Endodermal cell (in vitro differentiated cells): ENCODE measurements around the gene PPP2R2C. TPM values are rescaled to one million over a fixed set of nuclear protein-coding genes. Genes with fewer than 3 reads are reported as not detected.

Experiments used
- DNase-seq: peaks from one replicate; pipeline ENCODE4 v3.0.0-alpha.2; 2017
- H3K27ac ChIP-seq: 2 replicates; pipeline ENCODE4 v1.5.1; 2013; ENCODE audit warnings: mild to moderate bottlenecking, low read depth, low read length, moderate library complexity
- H3K27me3 ChIP-seq: 2 replicates; pipeline ENCODE4 v1.6.1; 2013; ENCODE audit warnings: mild to moderate bottlenecking, low read length, moderate library complexity; ENCODE audit not compliant: insufficient read depth, control insufficient read depth, poor library complexity, severe bottlenecking
- H3K36me3 ChIP-seq: 2 replicates; pipeline ENCODE4 v1.7.0; 2013; ENCODE audit warnings: mild to moderate bottlenecking, low read length, moderate library complexity; ENCODE audit not compliant: control insufficient read depth, insufficient read depth
- H3K4me1 ChIP-seq: one replicate; pipeline ENCODE4 v1.7.0; 2013; ENCODE audit warnings: low read length; ENCODE audit not compliant: control insufficient read depth, insufficient read depth
- H3K4me3 ChIP-seq: 2 replicates; pipeline ENCODE4 v1.5.1; 2013; ENCODE audit warnings: mild to moderate bottlenecking, low read length, moderate library complexity
- H3K9ac ChIP-seq: 2 replicates; pipeline ENCODE4 v1.6.1; 2013; ENCODE audit warnings: mild to moderate bottlenecking, low read length, moderate library complexity; ENCODE audit not compliant: poor library complexity, severe bottlenecking; ENCODE audit errors: extremely low read depth
- H3K9me3 ChIP-seq: 2 replicates; pipeline ENCODE4 v1.6.1; 2013; ENCODE audit warnings: mild to moderate bottlenecking, low read length, moderate library complexity; ENCODE audit not compliant: control insufficient read depth
- H3K27ac Mint-ChIP-seq: 2 replicates; pipeline ENCODE4 v1.8.0; 2020; ENCODE audit warnings: mixed read lengths
- H3K27me3 Mint-ChIP-seq: 2 replicates; pipeline ENCODE4 v1.8.0; 2021; ENCODE audit warnings: mild to moderate bottlenecking, mixed read lengths; ENCODE audit not compliant: insufficient read depth
- H3K36me3 Mint-ChIP-seq: 2 replicates; pipeline ENCODE4 v1.8.0; 2020; ENCODE audit warnings: low read depth, mixed read lengths
- H3K4me1 Mint-ChIP-seq: 2 replicates; pipeline ENCODE4 v1.8.0; 2020; ENCODE audit warnings: mixed read lengths
- H3K4me3 Mint-ChIP-seq: 2 replicates; pipeline ENCODE4 v1.8.0; 2020; ENCODE audit warnings: mild to moderate bottlenecking, moderate library complexity, mixed read lengths
- H3K9me3 Mint-ChIP-seq: 2 replicates; pipeline ENCODE4 v1.8.0; 2020; ENCODE audit warnings: mild to moderate bottlenecking, mixed read lengths
- WGBS, 2 experiments: methylation state at CpG; one replicate each; pipeline versions ENCODE4 v1.1.5 to v1.1.7; 2013; ENCODE audit warnings: missing lambda C conversion rate in 2 of 2, mixed read lengths in 1 of 2; ENCODE audit not compliant: insufficient coverage in 1 of 2, insufficient read length in 1 of 2; 5-methylcytosine and 5-hydroxymethylcytosine counted together
- total RNA-seq, 2 donors: library from RNA; stranded (reverse); fragmentation: NEBNext Ultra II Directional in 1 of 2; extraction: Animal tissue kit (Norgen Biotek cat#: 25700) in 1 of 2; gene quantifications; 2 replicates in 1 of 2; 3 replicates in 1 of 2; pipeline ENCODE4 v1.2.1, GENCODE V29; 2021
- TF ChIP-seq, protein P1 (sequence below): fragments of 200-600 bp; sonication (generic); conservative IDR thresholded peaks from 2 replicates; pipeline ENCODE4 v1.5.0; 2021; ENCODE audit warnings: antibody characterized with exemption, mild to moderate bottlenecking

Gene PPP2R2C
- total RNA-seq, 2 donors from 2014 or later: 4.4 to 19.2 TPM

DNA sequence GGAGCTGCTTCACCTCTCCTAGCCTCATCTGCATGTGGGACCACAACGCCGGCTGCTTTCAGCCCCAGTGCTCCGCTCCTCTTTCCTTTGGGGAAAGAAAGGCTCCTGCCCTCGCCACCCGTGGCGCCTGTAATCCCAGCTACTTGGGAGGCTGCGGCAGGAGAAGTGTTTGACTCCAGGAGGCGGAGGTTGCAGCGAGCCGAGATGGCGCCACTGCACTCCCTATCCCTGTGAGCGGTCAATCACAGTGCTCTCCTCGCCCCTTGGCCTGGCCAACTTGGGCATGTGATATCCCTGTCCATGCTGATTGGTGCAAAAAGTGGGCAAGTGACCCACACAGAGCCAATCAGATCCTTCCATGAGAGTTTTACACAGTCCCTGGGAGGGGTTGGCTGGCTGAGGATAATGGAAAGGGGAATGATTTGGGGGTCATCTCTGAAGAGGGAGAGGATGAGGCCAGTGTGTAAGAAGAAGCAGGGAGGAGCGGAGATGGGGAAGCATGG, 146.6 kb downstream of the PPP2R2C start:
- WGBS, 2 experiments: 89 to 90% methylated on average over 12 to 14 of the region's 14 CpGs
- Histone ChIP-seq H3K4me1 (no peaks in the 10 kb centered on the region), H3K27me3 (no peaks in the 10 kb centered on the region), H3K9ac (no peak overlapping the region), H3K27ac (no peak overlapping the region), H3K4me3 (no peak overlapping the region), H3K9me3 (no peaks in the 10 kb centered on the region), H3K36me3 (no peaks in the 10 kb centered on the region)
- Mint-ChIP-seq H3K9me3 (peaks cover 2% of the 10 kb centered on the region), H3K36me3 (peaks cover 12% of the 10 kb centered on the region), H3K4me3 (no peak overlapping the region), H3K27me3 (no peaks in the 10 kb centered on the region), H3K27ac (no peak overlapping the region), H3K4me1 (peaks cover 2% of the 10 kb centered on the region)
- no peak for DNase-seq
- TF ChIP-seq, protein P1, sequence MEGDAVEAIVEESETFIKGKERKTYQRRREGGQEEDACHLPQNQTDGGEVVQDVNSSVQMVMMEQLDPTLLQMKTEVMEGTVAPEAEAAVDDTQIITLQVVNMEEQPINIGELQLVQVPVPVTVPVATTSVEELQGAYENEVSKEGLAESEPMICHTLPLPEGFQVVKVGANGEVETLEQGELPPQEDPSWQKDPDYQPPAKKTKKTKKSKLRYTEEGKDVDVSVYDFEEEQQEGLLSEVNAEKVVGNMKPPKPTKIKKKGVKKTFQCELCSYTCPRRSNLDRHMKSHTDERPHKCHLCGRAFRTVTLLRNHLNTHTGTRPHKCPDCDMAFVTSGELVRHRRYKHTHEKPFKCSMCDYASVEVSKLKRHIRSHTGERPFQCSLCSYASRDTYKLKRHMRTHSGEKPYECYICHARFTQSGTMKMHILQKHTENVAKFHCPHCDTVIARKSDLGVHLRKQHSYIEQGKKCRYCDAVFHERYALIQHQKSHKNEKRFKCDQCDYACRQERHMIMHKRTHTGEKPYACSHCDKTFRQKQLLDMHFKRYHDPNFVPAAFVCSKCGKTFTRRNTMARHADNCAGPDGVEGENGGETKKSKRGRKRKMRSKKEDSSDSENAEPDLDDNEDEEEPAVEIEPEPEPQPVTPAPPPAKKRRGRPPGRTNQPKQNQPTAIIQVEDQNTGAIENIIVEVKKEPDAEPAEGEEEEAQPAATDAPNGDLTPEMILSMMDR: no peak

DNA sequence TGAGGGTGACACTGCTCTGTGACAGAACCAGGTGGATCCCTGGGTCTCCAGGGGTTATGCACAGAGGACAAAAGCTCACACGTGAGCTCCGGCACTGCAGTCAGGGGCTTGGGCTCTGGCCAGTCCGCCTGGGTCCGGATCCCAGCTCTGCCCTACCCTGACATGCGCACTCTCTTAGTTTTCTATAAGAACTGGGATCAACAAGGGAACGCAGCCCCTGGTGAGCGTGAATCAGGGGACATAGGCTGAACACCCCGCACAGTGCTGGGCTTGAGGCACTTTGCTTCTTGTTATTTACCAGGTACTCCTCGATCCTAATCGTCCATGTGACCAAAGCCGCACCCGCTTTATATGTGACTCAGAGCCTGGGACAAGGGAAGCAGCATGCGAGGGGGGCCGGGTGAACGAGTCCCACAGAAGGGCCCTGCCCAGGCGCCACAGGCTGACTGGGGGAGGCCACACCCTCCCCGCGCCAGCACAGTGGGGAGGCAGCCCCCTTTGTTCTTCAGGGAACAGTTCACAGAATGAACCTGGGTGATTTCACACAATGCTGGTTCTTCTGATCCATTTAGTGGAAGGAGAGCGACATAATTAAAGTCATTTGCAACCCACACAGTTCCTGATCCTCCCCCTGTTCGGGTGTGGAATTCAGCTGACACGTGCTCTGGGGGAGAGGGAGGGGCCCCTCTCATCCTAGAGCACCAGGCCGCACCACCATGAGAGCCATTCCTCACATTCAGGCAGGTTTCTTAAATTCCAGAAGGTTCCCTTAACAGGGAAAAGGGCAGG, 147.2 kb downstream of the PPP2R2C start:
- 80 to 86% methylated on average over 18 to 22 of the region's 22 CpGs for WGBS, 2 experiments
- Histone ChIP-seq H3K9ac (no peak overlapping the region), H3K27me3 (no peaks in the 10 kb centered on the region), H3K9me3 (no peaks in the 10 kb centered on the region), H3K4me3 (no peak overlapping the region), H3K4me1 (no peaks in the 10 kb centered on the region), H3K27ac (no peak overlapping the region), H3K36me3 (no peaks in the 10 kb centered on the region)
- Mint-ChIP-seq H3K36me3 (peaks cover 18% of the 10 kb centered on the region), H3K9me3 (peaks cover 4% of the 10 kb centered on the region), H3K4me1 (peaks cover 2% of the 10 kb centered on the region), H3K4me3 (no peak overlapping the region), H3K27ac (peak overlapping the region; percentile 65), H3K27me3 (no peaks in the 10 kb centered on the region)
- peak; percentile 50 for DNase-seq
- TF ChIP-seq, protein P1: no peak

DNA sequence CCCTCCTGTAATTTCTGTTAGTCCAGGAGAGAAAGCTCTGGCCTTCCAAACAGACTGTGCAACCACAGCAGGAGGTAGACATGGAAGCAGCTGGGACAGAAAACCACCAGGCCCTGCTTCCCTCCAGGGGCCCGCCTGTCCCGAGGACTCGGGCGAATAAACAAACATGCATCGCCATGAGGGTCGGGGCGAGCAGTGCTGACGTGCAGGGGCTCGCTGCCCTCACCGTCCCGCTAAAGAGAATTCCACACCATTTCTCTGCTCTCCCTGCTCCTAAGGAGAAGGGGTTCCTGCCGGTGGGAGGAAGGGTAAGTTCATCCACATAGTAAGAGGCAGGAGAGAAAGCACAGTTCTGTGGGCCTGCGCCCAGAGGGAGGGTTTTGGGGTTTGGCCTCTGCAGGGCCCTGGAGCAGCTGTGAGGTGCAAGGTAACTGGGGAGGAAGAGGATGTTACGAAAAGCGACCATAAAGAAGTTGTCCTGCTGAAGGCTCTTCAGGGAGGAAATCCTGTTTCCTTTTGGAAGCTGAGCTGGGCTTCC, 147.9 kb downstream of the PPP2R2C start:
- Histone ChIP-seq H3K4me3 (no peak overlapping the region), H3K27me3 (no peaks in the 10 kb centered on the region), H3K36me3 (no peaks in the 10 kb centered on the region), H3K4me1 (no peaks in the 10 kb centered on the region), H3K27ac (no peak overlapping the region), H3K9ac (no peak overlapping the region), H3K9me3 (no peaks in the 10 kb centered on the region)
- 88 to 97% methylated on average over 4 to 15 of the region's 15 CpGs for WGBS, 2 experiments
- H3K27ac Mint-ChIP-seq: peak overlapping the region; percentile 39
- peaks cover 7% of the 10 kb centered on the region for H3K9me3 Mint-ChIP-seq
- H3K4me3 Mint-ChIP-seq: no peak overlapping the region
- no peak for DNase-seq
- H3K36me3 Mint-ChIP-seq: peaks cover 21% of the 10 kb centered on the region
- no peaks in the 10 kb centered on the region for H3K27me3 Mint-ChIP-seq
- TF ChIP-seq, protein P1: no peak
- peaks cover 2% of the 10 kb centered on the region for H3K4me1 Mint-ChIP-seq
